NCI-H748 treated with DMSO at 0.1 percent for 48 hours (cell line): Measurements from ENCODE around the gene ZMAT3.
"Not testable (repeated sequence)": the region's sequence is repeated elsewhere in the genome, so short reads cannot be mapped to it uniquely, and the experiment has no call there.

Source experiments
- DNase-seq: peaks from one replicate; lab custom pipeline; 2025; lab: John Stamatoyannopoulos, UW

ZMAT3 gene, protein sequence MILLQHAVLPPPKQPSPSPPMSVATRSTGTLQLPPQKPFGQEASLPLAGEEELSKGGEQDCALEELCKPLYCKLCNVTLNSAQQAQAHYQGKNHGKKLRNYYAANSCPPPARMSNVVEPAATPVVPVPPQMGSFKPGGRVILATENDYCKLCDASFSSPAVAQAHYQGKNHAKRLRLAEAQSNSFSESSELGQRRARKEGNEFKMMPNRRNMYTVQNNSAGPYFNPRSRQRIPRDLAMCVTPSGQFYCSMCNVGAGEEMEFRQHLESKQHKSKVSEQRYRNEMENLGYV

DNA sequence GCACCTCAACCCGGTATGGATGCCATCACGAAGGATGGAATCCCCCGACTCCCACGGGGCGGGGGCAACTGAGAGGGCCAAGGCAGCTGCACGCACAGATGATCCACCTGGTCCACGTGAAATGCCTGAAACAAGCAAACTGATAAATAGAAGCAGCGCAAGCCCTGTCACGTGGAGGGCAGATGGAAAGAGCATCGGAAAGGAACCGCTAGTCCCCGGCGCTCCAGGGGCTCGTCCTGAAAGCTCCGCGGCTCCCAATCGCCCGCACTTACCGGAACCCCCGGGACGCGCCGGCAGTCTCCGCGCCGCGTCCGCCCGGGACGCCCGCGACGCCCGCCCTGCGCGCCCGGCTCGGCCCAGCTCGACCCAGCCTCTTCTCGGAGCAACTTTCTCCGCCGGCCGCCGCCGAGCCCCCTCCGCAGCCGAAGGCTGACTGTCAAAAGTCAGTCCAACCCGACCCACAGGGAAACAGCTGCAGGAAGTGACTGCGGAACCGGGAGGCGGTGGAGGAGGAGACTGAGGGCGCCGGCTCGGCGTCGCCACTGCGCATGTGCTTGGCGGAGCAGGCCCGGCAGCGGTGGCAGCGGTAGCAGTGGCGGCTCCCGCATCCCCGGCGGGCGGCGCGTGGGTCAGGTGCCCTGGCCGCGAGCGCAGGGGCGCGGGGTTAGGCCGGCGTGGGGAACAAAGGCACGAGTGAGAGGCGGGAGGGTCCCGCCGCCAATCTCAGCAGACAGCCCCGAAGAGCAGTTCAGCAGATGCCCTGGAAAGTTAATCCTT lies at the start of gene ZMAT3:
ZMAT3 (minus strand) TSS at position 487 of the 777 bp plus-strand sequence. CDS start 4,057 bp downstream, outside the sequence.
- DNase-seq: peak; percentile 48

DNA sequence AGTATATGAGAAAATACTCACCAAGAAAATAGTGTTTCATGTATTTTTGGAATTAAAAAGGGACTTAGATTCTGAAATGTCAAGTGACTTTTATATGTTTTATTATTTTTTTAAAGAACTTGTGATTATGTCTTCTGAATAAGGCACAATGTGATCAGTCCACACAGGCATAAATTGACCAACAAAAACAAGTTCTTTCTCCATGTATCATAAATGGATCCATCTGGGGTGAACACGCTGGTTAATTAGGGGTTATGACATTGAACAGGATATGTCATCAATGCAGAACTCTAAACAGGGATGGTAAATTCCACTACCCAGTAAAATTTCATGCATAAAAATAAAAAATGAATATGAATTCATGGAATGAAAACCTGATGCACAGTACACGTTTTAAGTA lies 45.2 kb upstream of the ZMAT3 start:
- DNase-seq: no peak

DNA sequence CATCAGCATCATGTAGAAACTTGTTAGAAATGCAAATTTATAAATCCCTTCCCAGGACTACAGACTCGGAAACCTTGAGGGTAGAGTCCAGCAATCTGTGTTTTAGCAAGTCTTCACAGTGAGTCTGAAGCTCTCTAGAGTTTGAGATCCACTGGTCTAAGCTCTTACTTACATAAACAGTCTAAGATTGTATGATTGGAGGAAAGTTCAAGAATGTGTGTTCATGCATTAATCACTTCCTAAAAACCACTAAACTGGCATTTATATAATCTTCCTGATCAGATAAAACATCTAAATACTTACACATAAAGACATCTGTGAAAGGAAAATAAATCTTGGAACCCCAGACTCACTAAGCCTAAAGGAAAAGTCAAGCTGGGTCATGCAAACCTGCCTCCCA lies 43.8 kb upstream of the ZMAT3 start:
- DNase-seq: not testable (repeated sequence)

DNA sequence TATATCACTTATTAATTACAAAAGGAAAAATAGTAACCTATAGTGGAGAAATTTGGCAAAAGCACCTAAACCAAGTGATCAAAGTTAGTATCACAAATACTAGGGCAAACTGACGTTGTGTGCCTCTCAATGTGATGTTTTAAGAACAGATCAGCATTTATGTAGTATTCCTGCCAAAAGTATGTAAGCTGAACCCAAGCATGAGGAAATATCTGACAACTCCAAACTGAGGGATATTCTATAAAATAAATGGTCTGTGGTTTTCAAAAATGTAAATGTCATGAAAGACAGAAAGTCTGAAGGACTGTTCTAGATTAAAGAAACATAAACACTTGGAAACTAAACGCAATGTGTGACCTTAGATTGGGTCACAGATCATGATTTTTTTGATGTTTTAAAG lies 42.3 kb upstream of the ZMAT3 start:
- no peak for DNase-seq

DNA sequence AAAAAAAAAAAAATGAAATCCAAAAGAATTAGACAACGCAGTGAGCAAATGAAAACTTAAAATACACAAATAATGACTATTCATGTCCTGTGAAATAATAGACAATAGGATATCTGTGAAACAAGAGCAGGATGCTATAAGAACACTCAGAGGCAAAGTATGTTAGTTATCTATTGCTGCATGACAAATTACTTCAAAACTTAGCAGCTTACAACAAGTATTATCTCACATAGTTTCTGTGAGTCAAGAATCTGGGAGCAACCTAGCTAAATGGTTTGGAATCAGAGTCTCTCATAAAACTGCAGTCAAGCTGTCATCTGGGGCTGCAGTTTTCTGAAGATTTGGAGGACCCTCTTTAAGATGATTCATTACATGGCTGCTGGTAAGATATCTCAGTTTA lies 36.5 kb upstream of the ZMAT3 start:
- DNase-seq: no peak

DNA sequence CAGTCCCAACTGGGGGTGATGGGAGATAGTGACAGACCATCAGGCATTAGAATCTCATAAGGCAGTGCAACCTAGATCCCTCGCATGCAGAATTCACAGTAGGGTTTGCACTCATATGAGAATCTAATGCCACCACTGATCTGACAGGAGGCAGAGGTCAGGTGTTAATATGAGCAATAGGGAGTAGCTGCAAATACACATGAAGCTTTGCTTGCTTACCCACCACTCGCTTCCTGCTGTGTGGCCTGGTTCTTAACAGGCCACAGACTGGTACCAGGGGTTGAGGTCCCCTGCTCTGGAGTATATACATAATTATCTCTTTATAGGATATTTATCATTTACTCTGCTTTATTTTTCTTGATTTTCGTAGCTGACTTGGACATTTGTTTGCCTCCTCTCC lies 36.0 kb upstream of the ZMAT3 start:
- DNase-seq: no peak

DNA sequence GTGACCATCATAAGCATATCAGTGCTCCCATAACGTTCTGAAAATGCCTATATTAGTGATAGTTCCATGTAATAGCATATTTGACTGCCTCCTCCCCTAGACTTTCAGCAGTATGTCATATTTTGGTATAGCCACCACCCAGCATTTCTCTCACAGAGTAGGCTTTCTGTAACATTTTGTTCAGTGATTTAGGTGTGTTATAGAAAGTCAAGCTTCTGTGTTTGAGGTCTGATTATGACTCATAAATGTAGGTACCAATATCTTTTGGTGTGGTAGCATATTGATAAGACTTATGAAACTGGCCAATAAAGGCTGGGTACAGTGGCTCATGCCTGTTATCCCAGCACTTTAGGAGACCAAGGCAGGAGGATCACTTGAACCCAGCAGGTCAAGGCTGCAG lies 34.3 kb upstream of the ZMAT3 start:
- no peak for DNase-seq

DNA sequence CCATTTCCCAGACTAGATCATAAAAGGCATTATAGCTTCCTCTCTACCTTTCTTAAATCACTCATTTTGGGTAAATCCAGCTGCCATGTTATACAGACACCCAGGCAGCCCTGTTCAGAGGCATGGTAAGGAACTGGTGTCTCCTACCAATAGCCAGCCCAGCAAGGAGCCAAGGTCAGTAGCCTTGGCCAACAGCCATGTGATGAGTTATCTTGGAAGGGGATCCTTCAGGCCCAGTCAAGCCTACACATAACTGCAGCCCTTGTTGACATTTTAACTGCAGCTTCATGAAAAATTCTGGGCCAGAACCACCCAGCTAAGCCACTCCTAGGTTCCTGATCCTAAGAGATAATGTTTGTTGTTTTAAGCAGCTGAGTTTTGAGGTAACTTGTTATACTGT lies 29.0 kb upstream of the ZMAT3 start:
- DNase-seq: no peak

DNA sequence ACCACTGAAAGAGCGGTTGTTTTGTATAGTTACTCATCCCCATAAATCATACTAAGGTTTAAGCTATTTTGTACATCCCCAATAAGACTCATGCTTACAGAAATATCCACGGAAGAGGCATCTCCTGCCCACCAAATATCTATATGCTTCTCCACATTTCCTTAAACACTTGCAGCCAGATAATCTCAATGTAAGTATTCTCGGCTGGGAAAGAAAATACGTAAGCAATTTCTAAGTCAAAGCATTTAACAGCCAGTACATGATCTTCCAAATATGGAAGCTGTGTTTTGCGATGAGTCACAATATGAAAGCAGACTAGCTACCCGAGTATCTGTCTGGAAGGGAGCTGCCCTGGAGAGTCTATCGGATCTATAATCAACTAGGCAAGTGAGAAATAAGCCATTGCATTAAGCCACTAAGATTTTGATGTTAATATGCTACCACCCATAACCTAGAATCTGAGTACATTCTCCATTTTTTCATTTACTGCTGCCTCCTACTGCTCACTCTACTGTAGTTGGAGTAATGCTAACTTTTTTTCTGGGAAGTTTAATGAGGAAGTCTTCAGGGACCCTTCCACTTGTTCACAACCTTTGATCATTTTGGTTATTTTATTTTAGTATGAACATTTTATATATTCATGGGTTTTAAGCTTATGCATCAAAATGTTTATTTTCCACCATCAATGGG lies 26.9 kb upstream of the ZMAT3 start:
- DNase-seq: no peak

DNA sequence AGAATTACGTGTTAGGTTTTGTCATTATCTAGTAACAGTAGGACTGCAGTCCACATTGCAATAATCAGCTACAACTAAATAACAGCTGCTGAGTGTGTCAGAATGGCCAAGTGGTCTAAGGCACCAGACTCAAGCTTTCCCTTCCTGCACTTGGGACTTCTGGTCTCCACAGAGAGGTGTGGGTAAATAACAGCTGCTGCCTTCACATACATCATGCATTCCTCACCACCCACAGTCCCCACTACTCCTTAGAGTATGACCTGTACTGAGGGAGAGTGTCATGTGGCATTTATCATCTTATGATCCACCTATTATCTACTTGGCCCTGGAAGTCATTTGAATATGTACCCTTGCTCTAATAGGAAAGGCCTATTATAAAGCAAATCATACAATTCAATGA lies 22.2 kb upstream of the ZMAT3 start:
- no peak for DNase-seq

DNA sequence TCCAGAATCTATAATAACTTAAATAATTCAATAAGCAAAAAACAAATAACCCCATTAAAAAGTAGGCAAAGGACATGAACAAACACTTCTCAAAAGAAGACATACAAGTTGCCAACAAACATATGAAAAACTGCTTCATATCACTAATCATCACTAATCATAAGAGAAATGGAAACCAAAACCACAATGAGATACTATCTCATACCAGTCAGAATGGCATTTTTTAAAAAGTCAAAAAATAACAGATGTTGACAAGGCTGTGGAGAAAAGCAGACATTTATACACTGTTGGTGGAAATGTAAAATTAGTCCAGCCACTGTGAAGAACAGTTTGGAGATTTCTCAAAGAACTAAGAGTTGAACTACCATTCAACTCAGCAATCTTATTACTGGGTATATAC lies 19.5 kb upstream of the ZMAT3 start:
- no peak for DNase-seq

DNA sequence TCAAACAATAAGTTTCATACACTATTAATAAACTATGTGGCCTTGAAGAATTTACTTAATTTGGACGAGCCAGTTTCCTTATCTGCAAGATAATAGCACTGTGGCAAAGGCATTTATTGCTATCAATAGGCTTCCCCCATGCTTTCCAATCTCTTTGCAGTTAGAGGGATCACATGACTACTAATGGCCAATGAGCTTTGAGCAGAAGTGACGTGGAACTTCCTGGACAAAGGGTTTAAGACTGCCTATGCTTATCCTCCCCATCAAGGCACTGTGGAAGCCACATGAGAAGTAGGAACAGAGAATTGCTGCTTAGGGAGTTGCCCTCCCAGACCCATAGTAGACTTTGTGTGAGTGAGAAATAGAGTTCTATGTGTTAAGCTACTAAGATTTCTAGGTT lies 16.7 kb upstream of the ZMAT3 start:
- no peak for DNase-seq

DNA sequence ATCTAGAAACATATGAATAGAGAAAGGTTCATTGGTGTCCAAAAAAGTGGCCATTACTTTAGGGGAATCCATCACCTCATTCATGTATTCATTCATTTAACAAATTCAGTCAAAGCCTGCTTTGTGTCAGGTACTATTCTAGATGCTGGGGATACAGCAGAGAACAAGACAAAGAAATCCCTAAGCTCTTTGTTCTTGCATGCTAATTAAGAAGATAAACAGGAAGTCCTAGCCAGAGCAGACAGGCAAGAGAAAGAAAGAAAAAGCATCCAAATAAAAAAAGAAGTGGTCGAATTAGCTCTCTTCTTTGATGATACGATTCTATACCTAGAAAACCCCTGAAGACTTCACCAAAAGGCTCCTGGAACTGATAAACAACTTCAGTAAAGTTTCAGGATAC lies 12.4 kb upstream of the ZMAT3 start:
- DNase-seq: no peak

DNA sequence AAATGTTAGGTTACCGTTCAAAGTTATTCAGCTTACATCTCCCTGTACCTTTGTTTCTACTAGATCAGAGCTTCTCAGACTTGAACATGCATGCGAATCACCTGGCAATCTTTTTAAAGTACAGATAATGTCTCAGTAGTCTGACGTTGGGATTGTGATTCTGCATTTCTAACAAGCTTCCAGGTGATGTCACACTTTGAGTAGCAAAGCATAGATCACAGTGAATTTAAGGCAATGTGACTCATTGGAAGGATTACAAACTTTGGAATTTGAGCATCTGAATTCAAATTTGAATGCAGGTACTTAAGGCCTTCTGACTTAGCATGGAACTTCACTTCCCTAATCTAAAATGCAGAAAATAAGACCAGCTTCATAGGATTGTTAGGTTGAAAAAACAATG lies 10.8 kb upstream of the ZMAT3 start:
- DNase-seq: no peak

DNA sequence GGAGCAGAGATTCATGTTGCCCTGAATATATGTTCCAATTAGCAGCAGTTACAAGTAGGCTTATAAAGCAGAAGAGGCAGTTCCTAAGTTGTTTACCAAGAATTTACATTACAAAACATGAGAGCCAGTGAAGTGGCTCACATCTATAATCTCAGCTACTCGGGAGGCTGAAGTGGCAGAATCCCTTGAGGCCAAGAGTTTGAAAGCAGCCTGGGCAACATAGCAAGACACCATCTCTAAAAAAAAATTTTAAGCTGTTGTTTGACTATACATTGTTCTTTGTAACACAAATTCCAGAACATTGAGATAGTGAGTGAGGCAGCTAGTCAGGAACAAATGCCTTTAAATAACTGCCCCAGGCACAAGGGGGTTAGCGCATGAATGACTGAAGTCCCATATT lies 10.3 kb upstream of the ZMAT3 start:
- no peak for DNase-seq

DNA sequence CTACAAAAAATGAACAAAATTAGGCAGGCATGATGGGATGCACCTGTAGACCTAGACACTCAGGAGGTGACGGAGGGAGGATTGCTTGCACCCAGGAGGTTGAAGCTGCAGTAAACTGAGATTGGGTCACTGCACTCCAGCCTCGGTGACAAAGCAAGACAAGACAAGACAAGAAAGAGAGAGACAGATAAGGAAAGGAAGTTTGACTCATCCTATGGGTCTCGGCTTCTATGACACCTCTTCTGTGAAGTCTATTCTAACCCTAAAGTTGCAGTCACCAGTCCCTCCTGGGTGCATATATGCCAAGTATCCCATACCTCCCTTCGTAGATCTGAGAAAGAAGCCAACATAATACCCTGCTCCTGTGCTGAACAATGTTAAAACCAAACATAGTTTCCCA lies 7.9 kb upstream of the ZMAT3 start:
- DNase-seq: no peak

DNA sequence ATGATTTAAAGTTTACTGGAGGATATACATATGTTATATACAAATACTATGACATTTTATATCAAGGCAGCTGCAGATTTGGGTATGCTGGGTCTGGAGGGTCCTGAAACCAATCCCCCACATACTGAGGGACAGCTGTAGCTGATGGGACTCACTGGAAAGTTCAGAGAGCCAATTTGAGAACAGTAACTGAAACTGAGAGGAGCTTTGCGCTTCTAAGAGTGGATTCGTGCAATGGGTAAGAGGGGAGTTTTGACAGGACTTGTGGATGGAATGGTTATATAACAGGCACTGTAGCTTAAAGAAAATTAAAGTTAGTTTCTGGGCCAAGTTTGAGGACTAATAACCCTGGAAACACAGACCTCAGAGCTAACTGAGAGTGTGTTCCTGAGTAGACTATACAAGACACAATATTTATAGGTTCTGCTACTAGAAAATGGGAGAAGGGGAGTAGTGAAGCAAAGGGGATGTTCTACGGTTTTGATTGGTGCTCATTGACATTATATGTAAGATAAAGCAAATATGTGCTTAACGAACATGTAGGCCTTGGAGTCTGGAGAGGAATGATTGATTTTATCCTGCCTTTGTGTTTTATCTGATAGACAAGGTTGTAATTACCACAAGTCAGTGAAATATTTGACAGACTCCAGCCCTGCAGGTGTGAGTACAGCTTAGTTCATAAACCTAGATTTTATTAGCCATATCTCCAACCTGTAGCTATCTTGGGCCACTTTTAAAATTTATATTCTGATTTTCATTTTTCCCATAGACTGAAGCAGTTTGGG lies 4.8 kb upstream of the ZMAT3 start:
- DNase-seq: no peak

DNA sequence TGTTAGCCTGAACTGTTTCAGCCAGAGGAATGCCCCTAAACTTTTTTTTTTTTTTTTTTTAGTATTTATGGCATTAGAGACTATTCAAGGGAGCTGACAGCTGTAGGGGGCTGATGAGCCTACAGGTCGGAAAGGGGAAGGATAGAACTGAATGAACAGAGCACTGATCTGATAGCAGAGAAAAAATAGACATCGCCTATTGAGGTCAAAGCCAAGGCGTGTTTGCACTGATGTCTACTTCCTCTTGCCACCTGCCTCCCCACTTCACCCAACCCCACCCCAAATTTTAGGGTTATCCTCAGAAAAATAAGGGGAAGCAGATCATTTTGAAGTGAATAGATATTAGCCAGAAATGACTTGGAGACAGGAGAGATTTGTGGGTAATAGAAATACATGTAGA lies 3.0 kb upstream of the ZMAT3 start:
- DNase-seq: no peak

DNA sequence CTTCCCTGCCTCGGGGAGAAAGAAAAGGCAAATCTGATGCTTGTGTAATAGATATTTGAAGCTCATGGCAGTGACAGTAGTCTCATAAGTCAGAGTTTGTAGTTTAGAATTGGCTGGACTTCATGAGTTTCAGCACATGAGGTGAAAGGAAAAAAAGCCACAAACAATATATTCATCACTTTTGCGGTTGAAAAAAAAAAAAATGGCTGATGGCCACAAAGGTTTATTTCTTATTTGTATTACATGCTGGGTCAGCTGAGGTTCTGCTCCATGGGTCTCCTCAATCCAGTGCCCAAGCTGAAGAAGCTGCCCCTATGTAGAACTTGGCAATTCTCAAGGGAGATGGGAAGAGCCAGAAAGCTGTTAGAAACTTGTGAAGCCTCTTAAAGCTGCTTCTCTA lies 2.2 kb upstream of the ZMAT3 start:
- DNase-seq: no peak

DNA sequence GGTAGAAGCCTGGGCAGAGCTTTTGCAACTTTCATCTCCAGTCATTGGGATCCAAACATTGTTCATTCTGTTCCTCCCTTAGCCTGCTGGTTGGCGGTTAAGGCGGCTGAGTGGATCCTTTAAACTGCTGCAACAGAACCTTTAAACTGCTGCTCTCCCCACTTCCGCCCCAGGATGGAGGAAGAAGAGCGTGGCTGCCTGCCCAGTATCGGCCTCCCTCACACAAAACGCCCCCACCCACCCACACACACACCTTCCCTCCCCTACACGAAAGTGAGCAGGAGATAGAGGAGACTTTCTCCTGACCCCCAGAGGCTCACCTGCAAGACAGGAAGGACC lies 460 bp upstream of the ZMAT3 start:
- DNase-seq: no peak

DNA sequence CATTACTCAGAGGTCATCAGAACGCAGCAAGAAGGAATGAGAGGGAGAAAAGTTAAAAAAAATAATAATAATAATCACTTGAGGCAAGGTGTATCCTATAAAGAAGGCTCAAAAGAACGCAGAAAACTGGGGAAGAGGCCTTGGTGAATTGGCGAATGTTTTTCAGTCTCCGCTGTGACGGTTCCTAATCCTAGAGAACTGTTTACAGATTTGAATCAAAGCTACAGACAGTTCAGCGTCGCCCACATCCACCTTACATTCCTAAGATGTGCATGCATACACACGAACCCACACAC lies 634 bp downstream of the ZMAT3 start:
- no peak for DNase-seq

DNA sequence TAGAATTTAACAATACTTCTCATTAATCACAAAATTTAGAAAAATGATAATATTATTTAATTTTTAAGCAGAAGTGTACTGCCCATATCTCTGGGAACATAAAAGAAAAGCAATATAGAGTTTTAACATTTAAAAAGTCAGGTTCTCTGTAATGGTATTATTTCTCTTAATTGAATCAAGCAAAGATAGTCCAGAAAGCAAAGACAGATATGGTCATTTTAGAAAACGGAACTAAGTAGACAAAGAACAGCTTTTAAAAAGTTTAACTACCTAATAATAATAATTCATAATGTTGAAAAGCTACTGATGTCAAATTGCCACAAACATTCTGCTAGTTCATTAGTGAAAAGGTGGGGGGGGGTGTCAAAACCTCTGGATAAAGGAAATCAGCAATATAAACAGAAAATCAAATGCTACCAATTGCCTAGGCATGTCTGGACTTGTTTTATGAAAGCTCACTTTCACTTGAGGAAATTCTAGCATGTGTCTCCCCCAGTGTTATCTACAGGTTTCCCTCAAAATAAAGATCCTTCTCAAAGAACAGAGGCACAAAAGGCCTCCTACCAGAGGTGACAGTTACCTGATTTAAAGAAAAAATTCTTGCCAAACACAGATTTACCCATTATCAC lies 1.7 kb downstream of the ZMAT3 start:
- peak; percentile 28 for DNase-seq
